ENCODE data around the gene GABBR2.

GABBR2 gene

DNA sequence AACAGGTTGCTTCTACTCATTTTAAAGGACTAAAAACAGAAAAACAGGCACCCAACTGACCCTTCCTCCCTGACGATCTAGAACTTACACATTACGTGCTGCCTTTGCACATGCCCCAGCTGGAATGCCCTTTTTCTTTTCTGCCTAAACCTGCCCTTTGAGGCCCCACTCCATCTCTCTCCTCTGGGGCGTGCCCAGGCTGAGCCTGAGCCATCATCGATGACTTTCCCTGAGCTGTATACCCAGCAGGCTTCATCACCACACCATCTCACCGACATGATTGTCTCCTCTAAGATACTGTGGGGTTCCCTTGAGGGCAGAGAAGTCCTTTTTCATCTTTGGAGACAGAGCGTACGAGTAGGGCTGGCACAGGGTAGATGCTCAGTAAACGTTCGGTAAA is 24.1 kb upstream of the GABBR2 start:
- no peak for TF ChIP-seq ZNF274 (IDR thresholded peaks at IDR 0.05; ENCODE audit: low read depth, low read length)
- no peak overlapping the region for H3K4me3 ChIP-seq (ENCODE audit: low read length)

DNA sequence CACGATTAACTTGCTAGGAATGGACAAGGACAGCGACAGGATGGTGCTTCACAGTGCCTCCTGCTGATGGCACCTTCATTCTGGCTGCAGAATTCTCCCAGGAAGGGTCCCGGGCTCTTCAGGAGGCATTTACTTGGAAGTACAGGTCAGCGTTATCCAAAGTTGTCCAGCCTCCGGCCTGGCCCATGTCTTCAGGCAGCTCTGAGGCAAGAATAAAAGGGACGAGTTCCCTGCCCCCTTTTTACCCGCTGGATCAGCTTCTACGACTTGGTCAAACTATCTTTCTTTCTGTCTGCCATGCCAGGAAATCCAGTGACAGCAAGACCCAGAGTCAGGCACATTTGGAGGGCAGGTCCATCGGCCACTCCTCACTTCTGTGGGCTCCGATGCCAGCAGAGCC is 23.4 kb upstream of the GABBR2 start:
- no peak overlapping the region for H3K4me3 ChIP-seq (ENCODE audit: low read length)
- no peak for TF ChIP-seq ZNF274 (IDR thresholded peaks at IDR 0.05; ENCODE audit: low read depth, low read length)

DNA sequence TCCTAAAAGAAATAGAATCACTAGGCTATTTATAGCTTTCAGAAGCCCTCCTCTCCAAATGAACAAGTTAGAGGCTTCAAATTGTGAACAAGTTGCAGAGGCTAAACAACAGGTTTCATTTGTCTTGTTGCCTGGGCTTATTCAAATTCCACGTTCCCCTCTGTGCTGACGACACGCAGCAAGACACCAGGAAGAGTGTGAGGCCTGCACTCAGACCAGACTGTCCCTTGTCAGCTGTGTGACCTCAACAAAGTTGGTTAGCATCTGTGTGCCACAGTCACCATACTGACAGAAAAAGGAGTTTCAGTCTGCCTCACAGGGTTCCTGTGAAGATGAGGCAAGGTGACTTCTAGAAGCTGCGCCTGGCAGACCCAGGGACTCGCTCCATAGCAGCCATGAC is 22.1 kb upstream of the GABBR2 start:
- no peak overlapping the region for H3K4me3 ChIP-seq (ENCODE audit: low read length)
- TF ChIP-seq ZNF274 (IDR thresholded peaks at IDR 0.05; ENCODE audit: low read depth, low read length), result no peak

DNA sequence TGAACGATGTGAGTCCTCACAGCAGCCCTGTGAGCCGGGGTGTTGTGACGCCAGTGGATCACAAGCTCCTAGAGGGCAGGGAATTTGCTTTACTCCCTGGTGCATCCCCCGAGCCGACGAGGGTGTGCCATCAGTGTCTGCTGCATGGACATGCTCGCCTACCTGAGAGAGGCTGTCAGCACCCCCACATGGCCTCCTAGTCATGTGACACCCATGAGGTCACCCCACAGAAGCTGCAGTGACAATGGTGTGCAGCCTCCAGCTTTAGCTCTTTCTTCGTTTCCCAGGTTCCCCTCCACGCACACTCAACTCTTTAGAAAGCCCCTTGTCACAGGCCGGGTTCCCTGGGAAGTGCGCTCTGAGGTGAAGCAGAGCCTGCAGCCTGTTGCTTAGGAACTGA is 19.8 kb upstream of the GABBR2 start:
- H3K4me3 ChIP-seq (ENCODE audit: low read length), result no peak overlapping the region
- no peak for TF ChIP-seq ZNF274 (IDR thresholded peaks at IDR 0.05; ENCODE audit: low read depth, low read length)

DNA sequence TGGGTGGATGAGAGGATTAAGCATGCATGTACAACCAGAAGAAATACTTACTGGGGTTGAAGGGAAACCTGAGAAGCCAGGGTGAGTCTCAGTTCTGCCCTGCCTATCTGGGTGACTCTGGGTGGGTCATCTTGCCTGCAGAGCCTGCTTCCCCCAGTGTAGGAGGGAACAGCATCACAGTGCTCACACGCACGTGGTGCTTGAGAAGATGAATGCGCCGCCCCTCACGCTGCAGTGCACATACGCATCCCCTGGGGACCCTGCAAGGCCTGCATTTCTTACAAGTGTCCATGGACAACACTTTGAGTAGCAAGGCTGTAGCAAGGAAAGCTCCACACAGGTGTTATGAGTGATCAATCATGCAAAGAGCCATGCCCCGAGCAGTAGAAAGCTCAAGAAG is 18.7 kb upstream of the GABBR2 start:
- TF ChIP-seq ZNF274 (IDR thresholded peaks at IDR 0.05; ENCODE audit: low read depth, low read length), result no peak
- no peak overlapping the region for H3K4me3 ChIP-seq (ENCODE audit: low read length)

DNA sequence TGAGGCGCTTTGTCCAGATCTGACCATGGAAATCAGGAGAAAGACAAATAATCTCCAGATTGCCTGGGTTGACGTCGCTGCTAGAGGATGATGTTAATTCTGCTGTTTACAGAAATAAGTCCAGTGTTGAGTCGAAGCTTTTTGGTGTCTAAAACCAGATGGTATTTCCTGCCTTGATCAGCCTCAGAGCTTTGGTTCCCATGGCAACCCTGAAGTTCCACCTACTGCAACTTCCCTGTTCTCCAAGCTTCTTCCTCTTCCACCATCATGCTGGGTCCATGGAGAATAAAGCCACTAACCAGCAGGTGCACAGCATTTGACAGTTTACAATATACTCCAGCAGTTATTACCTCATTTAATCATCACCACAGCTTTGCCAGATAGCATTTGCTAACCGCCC is 18.0 kb upstream of the GABBR2 start:
- no peak for TF ChIP-seq ZNF274 (IDR thresholded peaks at IDR 0.05; ENCODE audit: low read depth, low read length)
- no peak overlapping the region for H3K4me3 ChIP-seq (ENCODE audit: low read length)

DNA sequence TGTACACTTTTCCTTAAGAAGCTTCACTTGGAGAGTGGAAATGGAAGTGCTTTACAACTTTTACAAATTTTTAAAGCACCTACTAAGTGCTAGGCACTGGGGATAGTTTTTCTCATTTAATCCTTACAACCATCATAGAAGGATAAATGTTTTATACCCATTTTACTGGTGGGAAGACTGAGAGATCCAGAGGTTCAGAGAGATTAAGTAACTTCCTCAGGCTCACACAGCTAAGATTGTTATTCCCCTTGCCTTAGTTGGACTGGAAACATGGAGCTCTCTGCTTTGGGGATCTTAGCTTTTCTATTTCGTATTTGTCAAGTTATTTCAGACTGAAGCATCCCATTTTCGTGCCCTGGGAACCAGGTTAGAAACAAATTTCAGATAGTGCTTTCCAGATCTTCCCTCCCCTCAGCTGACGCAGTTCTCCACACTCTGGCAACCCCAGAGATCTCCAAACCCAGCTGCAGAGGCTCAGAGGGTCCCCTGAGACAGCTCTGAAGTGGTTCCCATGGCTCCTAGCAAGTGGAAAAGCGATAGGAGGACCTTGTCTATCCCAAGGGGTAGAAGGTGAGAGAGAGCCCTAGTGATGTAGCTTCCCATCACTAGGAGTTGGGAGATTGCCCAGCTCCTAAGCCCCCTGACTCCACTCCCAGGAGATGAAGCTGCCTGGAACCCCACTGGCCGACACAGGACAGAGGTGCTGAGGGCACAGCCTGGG is 16.2 kb upstream of the GABBR2 start:
- H3K4me3 ChIP-seq (ENCODE audit: low read length), result no peak overlapping the region
- no peak for TF ChIP-seq ZNF274 (IDR thresholded peaks at IDR 0.05; ENCODE audit: low read depth, low read length)

DNA sequence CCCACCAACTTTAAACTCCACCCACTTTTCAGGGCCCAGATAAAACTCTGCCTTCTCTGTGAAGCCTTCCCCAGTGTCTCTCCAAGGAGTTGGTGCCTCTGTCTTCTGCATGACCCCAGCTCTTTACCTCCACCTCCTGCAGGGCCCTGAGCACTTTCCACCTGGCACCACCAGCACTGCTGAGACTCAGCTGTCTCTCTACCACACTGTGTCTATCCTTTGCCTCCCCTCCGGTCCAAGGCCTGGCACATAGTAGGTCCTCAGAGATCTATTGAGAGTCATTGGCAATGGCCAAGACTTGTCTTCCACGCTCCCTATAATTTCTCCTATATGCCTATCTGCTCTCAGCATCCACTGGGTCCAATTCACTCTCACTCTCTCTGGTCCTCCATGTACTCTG is 12.9 kb upstream of the GABBR2 start:
- no peak for TF ChIP-seq ZNF274 (IDR thresholded peaks at IDR 0.05; ENCODE audit: low read depth, low read length)
- no peak overlapping the region for H3K4me3 ChIP-seq (ENCODE audit: low read length)

DNA sequence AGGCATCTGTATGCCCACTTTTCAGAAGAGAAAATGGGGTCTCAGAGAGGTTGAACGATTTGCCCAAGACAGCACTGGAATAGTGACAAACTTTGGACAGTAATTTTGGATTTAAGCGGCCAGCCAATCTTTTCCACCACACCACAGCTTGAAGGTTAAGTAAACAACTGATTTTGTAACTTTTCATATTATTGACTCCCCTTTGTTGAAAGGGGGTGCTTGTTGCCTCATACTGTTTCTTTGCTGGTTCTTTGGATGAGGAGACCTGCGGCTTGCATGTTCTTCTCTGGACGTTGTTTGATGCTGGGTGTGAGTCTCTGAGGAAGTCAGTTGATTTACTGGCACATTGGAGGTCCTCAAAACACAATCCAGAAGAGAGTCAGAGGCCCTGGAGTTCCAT is 11.7 kb upstream of the GABBR2 start:
- no peak overlapping the region for H3K4me3 ChIP-seq (ENCODE audit: low read length)
- no peak for TF ChIP-seq ZNF274 (IDR thresholded peaks at IDR 0.05; ENCODE audit: low read depth, low read length)

DNA sequence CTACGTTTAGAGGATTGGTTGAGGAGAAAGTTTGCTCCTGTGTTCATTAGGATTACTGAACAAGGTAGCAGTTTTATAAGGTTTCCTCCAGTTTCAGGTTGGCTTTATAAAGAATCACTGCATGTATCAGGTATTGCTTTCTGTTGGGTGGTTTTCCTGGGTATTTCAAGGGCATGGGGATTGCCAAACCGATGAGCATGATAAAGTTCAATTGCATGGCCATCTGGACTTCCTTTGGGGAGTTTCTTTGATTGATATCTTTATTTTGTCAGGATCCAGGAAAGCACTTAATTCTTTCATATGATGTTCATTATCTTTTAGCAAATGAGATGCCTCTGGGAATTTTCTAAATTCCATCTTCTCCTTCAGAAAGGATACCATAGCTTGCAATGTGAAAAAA is 10.3 kb upstream of the GABBR2 start:
- no peak for TF ChIP-seq ZNF274 (IDR thresholded peaks at IDR 0.05; ENCODE audit: low read depth, low read length)
- no peak overlapping the region for H3K4me3 ChIP-seq (ENCODE audit: low read length)

DNA sequence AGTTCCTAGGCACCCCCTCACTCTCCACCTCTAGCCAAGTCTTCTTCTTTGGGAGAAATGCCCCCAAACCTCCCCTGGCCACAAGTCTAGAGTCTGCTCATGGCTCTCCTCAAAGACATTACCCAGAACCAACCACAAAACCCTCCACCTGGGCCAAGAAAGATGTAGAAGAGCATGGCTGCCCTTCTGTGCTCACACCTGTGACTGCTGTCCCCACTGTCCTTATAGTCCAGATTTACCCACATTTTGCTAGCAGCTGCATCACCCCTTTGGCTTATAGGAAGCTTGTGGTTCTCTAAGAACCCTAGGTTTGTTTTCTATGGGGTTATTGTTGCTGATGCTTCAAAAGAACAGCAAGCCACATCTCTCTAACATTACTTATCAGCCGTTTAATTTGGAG is 6.1 kb upstream of the GABBR2 start:
- TF ChIP-seq ZNF274 (IDR thresholded peaks at IDR 0.05; ENCODE audit: low read depth, low read length), result no peak
- H3K4me3 ChIP-seq (ENCODE audit: low read length), result no peak overlapping the region

DNA sequence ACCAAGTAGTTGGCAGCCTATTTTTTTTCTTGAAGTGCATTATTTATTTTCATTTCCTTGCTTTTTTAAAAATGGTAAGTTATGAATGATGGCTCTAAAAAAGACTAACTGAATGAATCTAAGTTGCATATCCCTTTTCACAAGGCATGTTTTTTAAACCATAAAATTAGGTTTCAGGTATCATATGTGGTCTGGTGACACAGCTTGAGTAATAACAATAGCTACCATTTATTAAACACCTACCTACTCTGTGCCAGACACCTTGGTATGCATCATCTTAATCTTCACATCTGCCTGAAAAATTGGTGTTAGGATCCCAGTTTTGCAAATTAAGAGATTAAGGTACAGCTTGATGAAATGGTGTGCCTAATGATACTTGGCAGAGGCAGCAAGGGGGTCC is 4.3 kb upstream of the GABBR2 start:
- no peak for TF ChIP-seq ZNF274 (IDR thresholded peaks at IDR 0.05; ENCODE audit: low read depth, low read length)
- H3K4me3 ChIP-seq (ENCODE audit: low read length), result no peak overlapping the region

DNA sequence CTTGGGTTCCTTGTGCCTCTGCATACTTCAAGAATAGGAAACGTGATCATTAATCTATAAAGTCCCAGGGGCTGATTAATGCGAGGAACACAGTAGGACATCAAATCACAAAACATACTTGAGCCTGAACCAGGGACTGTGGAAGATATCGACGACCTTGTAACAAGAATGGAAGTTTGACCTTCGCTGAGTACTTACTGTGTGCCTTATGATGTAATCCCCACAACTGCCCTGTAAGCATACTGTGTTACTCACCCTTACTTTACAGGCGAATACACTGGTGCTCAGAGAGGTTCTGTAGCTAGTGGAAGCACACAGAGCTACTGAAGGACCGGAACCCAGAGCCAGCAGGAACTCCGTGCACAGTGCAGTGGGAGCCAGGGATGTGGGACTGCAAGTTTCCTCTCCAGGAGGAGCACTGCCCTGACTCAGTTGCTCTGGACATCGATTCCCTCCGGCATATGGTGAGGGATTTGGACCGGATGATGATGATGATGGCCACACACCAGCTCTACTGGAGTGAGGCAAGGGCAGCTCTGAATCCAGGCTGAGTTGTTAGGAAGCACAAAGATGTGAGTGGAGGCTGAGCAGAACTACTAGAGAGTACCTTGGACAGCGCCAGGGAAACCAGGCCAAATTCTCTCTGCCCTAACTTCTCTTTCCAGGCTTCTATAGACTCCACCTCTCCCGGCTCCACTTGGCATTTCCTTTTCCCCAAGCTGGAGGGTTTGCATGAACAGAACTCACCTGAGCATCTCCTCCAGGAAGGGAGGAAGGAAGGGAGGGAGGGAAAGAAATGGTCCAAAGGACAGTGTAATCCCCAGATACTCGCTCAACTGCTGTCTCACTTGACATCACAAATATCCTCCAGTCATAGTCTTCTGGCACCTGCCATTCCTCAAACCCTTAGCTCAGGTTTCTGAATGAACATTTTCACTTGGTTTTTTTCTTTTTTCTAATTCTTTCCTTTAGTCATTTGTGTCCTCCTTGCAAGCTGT is 1.5 kb upstream of the GABBR2 start:
- H3K4me3 ChIP-seq (ENCODE audit: low read length), result no peak overlapping the region
- TF ChIP-seq ZNF274 (IDR thresholded peaks at IDR 0.05; ENCODE audit: low read depth, low read length), result no peak

DNA sequence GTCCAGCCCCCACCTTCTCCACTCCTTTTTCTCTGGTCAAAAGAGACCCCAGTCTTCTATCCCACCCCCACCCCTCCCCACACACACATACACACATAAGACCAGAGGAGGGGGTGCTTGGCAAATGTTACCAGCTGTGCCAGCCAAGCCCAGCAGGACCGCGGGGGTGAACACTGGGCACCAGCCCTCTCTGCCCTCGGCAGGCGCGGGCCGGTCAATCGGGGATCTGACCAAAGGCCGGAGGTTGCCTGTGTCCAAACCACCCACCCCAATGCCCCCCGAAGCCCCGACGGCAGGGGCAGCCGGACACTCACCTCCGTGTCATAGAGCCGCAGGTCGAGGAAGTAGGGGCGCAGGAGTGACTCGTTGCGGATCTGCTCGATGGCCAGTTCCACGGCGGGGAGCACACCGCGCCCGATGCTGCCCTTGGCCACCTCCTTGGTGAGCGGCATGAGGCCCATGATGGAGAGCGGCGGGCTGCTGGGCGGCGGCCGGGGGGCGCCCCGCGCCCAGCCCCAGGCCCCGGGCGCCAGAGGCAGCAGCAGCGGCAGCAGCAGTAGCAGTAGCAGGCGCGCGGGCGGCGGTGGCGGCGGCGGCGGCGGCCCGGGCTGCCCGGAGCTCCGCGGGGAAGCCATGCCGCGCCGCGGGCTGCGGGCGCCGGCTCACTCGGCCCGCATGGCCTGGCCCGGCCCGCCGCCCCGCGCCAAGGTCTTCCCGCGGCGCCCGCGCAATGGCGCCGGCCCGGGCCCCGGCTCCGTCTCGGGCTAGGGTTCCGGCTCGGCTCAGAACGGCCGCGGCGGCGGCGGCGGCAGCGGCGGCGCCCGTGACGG is 417 bp downstream of the GABBR2 start:
- TF ChIP-seq ZNF274 (IDR thresholded peaks at IDR 0.05; ENCODE audit: low read depth, low read length), result no peak
- H3K4me3 ChIP-seq (ENCODE audit: low read length), result no peak overlapping the region; the same call in 1 of the 2 replicates
